HG03060 (cell line): ENCODE measurements around the gene OLFM1.

Experiments
- ATAC-seq: cut with Tn5 transposase; IDR thresholded peaks from one replicate; pipeline ENCODE4 v1.9.1; 2021; ENCODE audit warnings: low read depth, moderate number of reproducible peaks; ENCODE audit not compliant: unreplicated experiment

Gene OLFM1

DNA sequence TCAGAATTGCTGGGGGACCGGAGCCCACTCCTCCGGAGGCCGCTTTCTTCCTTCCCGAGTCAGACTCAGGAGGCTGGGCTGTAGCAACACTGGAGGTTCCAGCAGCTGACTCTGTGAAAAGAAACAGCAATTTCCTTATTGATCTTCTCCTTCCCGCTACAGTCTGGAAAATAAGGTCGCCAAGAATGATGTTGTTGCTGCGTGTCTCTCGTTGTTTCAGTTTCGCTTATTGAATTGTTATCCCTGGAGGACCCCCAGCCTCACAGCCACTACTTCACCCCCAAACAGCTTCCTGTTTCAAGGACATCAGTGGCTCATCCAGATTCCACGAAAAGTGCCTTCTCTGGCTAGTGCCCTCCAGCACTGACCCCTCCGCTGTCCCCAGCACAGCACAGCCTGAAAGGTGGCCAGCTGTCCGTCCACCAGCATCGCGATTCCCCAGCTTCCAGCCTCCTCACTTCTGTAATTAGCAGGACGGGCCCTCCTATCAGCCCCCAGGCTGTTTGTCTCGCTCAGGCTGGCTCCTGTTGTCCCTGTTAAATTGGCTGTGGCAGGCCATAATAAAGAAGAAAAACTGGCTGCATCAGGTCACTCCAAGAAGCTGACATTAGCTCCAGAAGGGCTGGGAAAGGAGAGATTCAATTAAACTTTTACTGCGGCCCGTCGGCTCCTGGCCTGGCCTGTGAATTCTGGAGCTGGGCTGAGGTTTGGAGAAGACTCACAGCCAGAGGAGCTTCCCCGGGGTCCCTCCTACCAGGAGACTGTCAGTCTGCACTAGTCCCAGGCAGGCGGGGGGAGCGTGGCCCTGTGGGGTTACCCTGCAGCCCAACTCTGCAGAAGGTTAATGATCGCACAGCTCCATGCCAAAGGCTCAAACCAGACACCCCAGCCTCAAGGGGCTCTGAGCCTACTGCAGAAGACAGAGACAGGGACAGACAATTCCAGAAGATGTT lies 40.5 kb downstream of the OLFM1 start:
- no peak for ATAC-seq

DNA sequence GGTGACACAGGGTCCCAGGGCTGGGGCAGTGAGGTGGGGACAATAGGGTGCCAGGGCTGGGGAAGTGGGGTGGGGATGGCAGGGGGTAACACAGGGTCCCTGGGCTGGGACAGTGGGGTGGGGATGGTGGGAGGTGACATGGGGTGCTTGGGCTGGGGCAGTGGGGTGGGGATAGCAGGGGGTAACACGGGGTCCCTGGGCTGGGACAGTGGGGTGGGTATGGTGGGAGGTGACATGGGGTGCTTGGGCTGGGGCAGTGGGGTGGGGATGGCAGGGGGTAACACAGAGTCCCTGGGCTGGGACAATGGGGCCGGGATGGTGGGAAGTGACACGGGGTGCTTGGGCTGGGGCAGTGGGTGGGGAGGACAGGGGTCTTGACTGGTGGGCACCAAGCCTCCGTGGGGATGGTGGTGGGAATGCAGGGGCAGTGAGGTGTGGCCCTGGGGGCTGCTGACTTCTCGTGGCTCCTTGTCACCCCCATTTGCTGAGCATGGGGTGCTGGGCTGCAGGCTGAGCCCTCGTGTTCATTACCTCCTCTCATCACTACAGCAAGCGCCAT lies 41.7 kb downstream of the OLFM1 start:
- no peak for ATAC-seq

DNA sequence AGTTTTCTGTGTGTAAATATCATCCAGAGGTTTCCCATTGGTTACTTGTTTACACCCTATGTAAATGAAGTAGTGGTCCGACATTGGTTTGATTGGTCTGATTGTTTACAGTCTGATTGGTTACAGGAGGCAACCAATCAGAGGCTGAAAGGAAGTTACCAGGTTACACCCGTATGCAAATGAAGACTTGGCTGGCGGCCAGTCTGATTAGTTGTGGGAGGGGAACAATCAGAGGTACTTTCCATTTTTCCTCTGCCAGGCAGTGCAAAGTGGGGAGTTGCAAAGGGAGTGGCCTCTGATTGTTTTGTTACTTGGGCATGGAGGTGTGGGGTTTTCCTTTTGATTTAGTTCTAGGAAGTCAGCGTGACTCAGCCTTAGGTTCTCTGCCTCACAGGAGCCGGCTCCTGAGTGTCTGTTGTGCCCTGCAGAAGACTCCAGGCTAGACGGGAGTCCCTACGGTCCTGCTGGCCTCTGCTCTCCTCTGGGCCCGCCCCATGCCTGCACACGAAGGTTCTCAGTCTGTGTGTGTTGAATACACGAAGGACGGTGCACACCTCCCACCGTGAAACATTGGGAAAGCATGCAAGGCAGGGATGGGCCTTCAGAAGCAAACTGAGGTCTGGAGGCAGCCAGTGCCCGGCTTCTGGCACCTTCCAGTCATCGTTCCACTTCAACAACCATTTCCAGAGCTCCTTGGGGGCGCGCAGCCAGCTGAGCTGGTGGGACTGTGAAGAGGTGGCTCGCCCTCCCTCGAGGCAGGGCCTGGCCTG lies 42.9 kb downstream of the OLFM1 start:
- no peak for ATAC-seq

DNA sequence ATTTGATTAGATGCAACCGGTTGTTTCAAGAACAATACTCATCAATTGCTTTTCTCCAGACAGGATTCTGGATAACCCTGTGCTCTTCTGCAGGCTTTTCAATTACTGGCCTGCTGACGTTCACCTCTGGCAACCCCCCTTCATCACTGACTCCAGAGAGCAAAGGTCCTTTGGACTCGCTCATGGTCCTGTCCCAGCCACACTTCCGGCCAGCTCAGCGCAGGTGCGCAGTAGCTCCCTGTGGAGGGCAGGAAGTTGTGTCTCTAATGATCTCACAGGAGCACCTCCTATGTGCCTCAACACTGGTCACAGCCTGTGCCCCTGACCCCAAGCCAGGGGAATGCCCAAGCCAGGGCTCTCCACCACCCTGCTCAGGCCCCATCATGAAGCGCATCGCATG lies 44.0 kb downstream of the OLFM1 start:
- no peak for ATAC-seq

DNA sequence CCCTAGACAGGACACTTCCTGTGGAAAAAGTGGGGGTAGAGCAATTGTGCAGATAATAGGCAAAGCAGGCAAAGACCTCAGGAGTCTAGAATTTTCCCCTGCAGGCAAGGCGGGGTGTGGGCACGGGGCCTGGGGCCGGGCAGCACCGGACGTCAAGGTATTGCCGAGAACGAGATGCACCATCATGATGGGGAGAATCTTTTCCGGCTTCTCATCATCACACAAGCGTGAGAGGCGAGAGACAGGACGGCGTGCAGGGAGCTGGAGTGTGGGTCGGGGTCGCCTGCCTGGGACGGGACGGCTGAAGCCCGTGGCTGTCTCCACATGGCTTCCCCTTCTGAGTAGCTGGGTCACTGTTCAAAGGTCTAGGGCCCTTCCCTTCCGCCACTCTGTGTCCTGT lies 44.5 kb downstream of the OLFM1 start:
- ATAC-seq: no peak

DNA sequence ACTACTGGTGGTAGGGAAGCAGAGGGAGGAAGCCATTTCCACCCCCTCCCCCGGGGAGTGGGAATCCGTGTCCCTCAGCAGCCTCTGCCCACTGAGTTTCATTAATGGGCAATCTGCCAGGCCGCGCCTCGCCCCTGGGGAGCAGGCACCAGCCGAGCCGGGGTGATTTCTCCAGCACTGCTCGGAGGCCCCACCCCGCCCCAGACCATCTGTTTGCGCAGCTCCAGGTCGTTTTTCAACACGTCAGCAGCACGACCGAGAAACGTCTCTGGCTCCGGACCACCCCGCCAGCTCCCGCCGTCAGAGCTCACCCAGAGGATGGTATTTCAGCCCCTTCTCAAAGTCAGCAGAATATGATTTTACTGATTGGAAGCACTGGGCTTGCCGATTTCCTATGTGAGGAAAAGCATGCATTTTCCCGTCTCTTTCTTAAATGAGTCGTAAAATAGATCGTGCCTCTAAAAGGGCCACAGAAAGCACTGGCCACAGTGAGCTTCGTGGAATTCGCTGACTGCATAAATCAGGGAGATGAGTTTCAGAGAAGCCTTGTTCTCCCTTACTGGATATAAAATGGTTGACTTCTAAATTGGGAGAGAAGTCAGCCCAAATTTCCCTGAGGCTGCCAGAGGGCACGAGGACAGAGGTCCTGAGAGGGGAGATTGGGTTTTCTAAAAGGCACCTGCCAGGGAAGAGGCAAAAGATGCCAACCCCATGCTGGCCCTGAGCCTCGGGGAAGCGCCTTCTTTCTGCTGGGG lies 47.0 kb downstream of the OLFM1 start:
- no peak for ATAC-seq

DNA sequence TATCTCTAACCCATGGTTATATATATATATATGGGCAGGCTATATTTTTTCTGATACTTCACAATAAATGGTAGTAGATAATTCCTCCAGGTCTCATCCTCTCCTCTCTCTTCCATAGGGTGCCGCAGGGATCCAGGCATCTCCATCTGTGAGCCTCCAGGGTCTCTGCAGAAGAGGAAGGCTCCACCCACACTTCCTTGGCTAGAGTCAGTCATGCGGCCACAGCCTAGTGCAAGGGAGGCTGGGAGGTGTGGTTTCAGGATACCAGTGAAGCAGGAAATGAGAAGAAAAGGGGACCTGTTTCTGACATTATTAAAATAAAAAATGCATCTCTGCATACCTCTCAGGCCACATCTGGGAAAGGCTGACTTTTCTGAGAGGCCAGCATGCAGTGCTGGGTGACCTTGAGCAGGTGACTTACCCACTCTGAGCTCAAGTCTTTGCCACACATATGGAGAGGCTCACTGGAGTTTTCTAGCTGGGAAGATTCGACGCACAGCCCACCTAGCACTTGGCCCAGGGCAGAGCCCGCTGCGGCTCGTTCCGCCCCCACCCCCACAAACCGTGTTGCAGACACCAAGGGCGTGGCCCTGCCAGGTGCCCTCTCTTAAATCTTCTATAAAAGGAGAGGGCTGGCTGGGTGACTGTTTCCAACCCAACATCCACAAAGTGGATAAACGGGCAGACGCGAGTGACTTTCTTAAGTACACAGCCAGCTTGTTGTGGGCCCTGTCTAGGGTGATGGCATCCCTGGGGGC lies 47.9 kb downstream of the OLFM1 start:
- no peak for ATAC-seq

DNA sequence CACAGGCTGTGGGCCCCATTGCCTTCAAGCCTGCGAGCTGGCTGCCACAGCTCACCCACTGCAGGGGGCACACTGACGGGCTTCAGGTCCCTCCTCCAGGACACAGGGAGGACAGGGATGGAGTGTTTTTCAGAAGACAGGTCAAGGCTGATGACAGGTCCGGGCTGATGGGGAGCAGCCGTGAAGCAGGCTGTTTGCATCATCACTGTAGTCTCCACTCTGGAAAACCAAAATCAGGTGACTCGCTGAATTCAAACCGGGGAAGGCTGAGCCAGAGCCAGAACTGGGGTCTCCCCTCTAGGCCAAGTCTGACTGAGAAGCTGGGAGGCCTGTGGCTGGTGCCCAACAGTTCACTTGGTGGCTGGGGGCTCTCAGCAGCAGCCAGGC lies 48.5 kb downstream of the OLFM1 start:
- no peak for ATAC-seq

DNA sequence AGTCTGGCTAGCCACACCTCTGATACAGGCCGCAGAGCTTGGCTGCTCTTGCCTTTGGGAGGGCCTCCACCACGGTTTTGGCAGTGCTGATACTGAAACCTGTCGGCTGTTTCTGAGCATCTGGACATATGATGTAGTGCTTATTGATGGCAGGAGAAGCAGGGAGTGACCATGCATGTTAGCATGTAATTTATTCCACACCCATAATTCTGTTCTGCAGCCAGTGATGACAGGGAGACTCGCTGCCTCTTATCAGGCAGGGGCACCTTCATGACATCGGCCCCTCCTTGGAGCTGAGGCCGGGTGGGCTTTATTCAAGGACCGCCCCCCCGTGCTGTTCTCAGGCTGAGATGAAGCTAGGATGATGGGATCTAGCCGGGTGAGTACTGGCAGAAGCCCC lies 49.0 kb downstream of the OLFM1 start:
- no peak for ATAC-seq

DNA sequence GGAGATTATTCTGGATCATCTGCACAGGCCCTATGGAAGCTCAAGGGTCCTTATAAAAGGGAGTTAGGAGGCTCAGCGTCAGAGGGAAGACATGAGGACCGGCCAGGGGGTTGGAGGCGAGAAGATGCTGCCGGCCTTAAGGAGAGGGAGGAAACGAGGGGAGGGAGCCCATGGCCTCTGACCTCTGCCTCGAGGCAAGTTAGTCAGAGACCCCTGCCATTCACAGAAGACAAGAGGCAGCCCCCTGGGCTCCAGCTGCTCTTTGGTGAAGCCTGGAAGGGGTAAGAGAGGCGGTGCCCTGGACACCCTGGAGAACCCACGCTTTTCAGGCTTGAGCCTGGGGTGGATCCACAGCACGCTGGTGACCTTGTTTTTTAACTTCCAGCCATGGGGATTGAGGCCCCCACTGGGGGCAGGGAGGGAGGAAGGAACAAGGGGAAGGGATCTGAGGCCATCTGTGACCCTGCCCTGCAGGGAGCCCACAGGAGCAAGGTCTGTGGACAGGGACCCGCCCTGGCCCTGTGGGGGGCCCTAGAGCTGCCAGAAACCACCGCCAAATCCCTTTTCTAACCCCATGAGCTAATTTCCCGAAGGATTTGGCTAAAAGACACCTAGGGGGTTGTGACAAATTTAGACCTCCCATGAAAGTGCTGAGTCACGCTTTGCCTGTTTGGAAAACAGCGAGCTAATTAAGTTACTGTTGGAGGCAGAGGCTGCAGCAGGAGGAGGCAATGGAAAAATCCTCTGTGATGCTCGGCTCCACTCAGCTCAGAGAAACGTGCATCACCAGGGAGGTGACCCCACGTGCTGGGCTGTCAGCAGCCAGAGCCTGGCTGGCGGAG lies 49.7 kb downstream of the OLFM1 start:
- ATAC-seq: no peak

DNA sequence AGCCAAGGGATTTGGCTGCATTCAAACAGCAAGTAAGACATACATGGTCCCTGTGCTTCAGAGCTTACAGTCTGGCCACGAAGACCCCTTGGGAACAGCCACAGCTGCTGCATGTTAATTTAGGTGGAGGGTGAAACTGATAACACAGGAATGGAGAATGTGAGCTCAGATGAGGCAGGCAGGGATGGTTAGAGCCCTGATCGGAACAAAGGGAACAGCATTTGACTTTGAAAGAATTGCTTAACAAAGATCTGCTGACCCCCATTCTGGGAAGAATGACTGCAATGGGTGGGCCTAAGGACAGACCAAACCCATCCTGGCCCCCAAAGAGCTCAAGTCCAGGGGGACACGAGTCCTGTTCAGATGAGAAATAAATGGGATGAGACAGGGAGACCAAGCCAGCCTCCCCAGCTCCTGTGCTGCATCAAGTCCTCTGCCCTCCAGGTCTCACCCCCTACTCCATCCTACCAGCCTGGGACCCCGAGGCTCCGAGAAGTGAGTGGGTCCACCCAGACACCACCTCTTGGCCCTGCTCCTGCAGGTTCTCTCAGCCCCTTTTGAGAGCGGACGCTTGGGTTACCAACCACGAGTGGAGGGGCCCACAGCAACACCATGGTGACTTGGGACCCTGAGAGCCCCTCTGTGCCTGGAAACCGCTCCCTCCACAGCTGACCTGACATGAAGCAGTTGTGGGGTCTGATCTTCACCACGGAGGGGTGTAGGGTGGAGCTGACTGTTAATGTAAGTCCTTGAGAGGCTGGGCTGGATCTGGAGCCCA lies 50.8 kb downstream of the OLFM1 start:
- ATAC-seq: no peak

DNA sequence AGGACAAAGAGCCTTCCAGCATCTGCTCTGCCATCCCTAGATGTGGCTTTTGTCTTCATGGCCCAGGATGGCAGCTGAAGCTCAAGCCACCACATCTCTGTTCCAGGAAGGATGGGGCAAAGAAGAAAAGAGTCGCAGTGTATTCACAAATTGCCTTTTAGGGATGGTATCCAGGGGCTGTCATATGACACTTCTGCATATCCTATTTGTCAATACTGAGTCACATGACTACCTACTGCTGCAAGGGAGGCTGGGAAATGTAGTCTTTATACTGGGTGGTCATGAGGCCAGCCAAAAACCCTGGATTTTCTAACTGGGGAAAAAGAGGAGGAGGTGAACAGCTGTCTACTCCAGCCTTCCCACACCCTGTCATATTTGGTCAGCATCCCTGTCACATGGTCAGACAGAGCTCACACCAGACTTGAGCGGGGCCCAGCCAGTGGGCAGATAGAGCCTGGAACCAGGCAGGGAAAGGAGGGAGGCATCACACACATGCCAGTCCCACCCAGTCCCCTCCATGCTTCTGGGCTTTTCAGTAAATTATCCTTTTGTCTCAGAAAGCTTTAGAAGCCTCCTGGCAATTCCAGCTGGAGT lies 52.0 kb downstream of the OLFM1 start:
- no peak for ATAC-seq

DNA sequence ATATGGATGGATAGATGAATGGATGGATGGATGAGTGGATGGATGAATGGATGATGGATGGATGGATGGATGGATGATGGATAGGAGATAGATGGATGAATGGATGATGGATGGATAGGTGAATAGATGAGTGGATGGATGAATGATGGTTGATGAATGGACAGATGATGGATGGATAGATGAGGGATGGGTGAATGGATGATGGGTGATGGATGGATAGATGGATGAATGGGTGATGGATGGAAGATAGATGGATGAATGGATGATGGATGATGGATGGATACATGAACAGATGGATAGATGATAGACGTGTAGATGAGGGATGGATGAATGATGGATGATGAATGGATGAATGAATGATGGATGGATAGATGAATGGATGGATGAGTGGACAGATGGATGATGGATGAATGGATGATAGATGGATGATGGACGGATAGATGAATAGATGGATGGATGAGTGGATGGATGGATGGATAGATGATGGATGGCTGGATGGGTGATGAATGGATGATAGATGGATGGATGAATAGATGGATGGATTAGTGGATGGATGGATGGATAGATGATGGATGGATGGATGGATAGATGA lies 53.8 kb downstream of the OLFM1 start:
- no peak for ATAC-seq

DNA sequence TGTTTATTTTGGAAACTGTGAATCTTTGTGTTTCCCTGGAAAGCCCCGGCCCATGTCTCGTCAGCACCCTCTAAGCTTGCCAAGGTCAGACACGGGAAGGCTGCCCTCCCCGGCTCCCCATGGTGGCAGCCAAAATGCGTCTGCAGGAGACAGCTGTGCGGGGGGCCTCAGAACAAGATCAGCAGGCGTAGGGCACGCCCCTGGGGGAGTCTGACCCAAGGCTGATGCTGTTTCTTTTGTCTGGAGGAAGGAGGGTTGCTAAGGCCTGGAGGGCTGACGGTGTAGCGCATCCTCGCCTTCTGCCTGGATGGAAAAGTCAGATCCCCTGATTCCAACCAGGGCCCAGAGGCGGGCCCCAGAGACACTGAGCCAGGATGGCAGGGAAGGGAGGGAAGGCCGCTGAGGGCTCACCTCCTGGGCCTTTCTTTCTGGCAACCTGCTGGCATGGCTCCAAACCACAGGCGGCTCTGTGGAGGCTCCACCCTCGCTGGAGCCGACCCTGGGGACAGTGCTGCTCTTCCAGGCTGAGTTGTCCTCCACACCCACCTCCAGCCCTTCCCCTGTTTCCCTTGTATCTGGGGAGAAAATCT lies 57.2 kb downstream of the OLFM1 start:
- ATAC-seq: no peak

DNA sequence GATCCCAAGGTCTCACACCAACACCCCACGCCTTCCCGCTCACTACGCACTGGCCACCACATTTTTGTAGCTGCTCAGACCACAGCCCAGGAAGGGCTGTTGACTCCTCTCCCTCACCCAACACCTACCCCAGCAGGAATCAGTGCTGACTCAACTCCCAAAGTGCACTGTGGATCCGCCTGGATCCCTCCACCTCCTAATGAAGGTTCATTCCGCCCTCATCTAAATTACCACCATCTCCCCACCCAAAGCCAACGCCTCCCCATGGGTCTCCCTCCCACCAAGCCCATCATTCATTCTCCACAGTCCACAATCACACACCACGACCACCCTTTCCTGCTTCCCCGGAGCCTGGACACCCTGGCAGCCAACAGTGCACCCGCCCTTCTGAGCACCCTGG lies 57.8 kb downstream of the OLFM1 start:
- ATAC-seq: no peak

DNA sequence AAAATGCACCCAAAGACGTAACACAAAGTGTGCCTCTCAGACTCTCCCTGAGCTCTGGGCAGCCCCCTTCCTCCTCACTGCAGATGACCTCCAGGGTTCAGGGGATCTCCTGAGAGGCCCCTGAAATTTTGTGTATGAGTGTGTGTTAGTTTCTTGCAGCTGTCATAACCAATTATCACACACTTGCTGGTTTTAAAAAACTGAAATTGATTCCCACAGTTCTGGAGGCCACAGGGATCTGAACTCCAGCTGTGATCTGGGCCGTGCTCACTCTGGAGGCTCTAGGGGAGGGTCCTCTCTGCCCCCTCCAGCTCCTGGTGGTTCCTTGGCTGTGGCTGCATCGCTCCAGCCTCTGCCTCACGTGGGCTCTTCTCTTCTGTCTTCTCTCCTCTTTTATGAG lies 58.8 kb downstream of the OLFM1 start:
- no peak for ATAC-seq

DNA sequence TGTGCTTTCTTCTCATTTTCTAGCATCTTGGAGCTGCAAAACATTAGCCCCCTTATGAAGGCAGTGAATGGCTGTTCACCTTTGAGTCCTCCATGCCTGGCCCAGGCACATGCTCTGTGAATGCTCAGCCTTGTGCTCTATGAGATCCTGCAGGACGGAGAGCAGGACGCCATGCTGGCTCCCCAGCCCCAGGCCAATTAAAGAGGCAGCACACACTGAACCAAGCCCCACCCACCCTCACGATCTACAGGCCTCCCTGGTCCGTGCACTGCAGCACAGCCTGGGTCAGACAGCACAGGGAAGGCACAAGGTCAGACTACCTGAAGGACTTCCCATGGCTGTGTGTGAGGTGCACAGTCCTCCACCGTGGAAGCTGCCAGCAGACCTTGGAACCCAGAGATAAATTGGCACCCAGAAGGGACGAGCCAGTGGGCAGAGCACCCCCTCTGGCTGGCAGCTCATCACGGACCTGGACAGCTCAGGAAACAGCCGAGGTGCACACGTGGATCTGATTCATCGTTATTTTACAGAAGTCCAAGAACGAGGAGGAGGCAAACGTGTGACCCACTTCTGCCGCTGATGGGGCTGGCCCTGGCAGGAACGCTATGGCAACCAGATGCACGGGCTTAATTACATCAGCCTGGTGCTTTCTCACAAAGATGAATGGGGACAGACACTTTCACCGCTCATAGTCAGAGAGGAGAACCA lies 59.5 kb downstream of the OLFM1 start:
- no peak for ATAC-seq
